HG02798 (cell line): Measurements from ENCODE around the gene PTPRE.

Source experiments
- ATAC-seq: cut with Tn5 transposase; IDR thresholded peaks from one replicate; pipeline ENCODE4 v1.9.1; 2021; ENCODE audit warnings: mild to moderate bottlenecking; ENCODE audit not compliant: unreplicated experiment, poor library complexity

PTPRE gene

DNA sequence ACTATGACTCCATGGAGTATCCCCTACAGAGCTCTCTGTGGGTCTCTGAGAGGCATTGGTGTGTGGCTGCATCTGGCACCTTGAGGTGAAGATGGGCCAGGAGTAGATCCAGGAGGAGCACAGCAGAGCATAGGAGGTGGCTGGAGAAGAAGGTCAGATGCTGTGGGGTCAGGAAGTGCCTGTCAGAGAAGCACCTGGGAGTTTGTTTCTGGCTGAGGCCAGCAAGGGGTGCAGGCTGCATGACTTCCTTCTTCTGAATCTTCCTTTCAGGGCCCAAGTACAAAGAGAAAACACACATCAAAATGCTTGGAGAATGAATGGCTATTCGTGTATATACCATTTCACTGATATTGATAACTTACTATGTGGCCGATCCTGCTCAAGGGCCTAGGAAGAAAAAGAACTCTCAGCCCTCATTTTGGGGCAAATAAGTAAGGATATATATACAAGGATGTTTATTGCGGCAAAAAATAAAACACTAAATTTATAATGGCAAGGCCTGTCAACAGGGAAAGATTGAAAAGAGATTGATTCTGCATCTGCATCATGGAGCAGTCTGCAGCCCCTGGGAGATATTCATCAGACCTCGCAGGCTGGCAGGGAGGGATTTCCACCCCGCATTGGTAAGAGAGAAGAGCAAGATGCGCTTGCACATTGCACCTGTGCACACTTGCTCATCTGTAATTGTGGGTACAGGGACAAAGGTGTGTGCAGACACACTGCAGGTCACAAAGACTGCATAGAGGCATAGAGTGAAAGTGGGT lies 39.2 kb downstream of the PTPRE start:
- no peak for ATAC-seq

DNA sequence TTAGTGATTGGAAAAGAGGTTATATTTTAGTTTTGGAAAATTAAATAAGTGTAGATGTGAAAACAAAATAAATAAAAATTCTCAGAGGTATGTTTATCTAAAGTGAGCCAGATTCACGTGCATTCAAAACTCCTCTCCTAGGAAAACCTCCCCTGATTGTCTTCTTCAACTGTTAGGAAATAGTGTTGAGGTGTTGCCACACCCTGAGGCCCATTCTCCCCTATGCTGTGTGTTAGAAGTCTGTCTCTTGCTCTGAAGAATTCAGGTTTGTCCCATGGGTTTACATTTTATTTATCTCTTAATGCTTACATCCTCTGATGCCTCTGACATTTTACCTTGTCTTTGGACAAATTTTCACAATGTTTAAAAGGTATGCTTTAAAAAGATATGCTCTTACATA lies 40.3 kb downstream of the PTPRE start:
- ATAC-seq: no peak

DNA sequence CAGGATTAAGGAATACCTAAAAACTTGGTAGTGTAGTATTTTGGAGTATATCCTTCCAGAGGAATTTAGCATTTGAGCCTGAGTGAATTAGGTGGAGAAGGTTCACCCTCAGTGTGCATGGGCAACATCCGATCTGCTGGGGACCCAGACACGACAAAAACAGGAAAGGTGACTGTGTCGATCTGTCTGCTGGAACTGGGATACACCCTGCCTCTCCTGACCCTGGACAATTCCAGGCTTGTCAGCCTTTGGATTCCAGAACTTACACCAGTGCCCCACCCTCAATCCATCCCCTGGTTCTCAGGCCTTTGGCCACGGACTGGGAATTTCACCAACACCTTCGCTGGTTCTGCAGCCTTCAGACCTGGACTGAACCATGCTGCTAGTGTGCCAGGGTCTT lies 41.9 kb downstream of the PTPRE start:
- ATAC-seq: no peak

- ATAC-seq: no peak
Measured at GRCh38 chr10:127949831-127950230, 42.9 kb downstream of the PTPRE start.

DNA sequence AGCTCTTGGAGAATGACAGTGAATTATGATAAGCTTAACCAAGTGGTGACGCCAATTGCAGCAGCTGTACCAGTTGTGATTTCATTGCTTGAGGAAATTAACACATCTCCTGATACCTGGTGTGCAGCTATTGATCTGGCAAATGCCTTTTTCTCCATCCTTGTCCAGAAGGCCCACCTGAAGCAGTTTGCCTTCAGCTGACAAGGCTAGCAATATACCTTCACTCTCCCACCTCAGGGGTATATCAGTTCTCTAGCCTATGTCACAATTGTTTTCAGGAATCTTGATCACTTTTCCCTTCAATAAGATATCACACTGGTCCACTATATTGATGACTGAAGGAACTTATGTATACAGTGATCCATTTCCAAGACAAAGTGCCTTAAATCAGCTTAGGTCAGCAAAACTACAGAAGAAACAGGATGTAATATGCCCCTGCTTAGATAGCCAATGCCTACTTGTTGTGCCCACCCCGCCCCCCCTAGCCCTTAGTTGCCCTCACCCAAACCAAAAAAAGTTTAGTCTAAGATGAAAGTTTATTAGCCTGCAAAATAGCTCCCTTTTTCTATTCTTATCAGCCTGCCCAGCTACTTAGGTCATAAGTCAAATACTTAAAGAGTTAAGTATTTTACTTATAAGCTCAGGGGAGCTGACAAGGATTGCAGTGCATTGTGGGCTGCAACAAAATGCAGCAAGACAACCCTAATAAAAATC lies 45.1 kb downstream of the PTPRE start:
- no peak for ATAC-seq

- ATAC-seq: no peak
Measured at GRCh38 chr10:127952575-127952869, 45.6 kb downstream of the PTPRE start.

- ATAC-seq: no peak
Measured at GRCh38 chr10:127952918-127953317, 46.0 kb downstream of the PTPRE start.

DNA sequence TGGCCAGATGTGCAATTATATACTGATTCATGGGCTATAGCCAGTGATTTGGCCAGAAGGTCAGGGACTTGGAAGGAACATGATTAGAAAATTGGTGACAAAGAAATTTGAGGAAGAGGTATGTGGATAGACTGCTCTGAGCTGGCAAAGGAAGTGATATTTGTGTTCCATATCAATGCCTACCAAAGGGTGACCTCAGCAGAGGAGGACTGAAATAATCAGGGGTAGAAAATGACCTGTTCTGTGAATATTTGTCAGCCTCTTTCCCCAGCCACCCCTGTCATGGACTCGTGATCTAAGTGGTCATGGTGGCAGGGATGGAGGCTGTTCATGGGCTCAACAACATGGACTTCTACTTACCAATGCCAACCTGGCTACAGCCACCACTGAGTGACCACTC lies 47.0 kb downstream of the PTPRE start:
- no peak for ATAC-seq

DNA sequence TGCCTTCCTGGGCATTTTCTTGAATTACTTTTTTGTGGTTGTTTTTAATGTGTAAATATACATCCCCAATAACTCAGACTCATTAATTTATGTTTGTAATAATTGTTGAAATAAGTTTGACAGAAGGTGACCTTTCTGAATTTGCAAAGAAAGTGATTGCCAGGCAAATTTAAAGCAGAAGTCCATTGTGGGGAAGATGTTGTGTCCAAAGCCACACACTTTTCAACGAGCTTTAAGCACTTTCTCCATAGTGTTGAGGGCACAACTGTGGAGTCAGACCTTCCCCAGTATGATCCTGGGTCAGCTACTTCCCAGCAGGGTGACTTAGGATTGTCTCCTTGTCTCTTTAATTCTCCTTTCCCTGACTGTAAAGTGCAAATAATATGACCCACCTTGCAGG lies 52.5 kb downstream of the PTPRE start:
- no peak for ATAC-seq

DNA sequence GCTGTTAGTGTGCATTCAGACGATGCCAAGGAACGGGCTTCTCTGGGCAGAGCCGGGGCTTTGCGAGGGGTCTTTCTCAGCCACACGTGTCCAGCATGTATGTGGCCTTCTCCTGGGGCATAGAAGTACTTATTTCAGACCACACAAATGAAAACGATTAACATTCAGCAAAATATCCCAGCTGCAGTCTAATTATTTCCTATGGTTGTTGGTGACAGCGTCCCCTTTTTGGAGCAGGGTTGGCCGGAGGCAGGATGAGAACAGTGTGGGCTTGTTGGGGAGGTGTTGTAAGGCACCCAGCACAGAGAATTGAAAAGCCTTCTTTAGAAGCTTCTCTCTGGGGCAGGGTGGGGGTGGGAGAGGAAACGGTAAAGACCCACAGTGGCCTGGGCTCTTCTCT lies 54.2 kb downstream of the PTPRE start:
- ATAC-seq: no peak

DNA sequence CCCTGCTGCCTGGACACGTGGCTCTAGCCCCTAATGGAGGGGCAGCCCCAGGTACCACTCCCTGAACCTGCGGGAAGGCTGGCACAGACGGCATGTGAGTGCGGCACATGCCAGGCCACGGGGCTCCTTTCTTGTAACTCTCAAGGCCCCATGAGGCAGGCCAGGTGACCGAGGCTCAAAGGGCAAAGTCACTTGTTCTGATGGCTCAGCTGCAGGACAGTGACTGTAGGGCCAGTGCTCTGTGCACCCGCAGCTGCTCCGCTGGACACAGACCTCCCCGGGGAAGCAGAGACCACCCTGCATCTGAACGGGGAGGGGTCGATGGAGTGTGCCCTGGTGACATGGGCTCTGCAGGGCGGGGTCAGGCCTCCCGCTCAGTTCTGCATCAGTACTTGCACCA lies 55.3 kb downstream of the PTPRE start:
- ATAC-seq: no peak

DNA sequence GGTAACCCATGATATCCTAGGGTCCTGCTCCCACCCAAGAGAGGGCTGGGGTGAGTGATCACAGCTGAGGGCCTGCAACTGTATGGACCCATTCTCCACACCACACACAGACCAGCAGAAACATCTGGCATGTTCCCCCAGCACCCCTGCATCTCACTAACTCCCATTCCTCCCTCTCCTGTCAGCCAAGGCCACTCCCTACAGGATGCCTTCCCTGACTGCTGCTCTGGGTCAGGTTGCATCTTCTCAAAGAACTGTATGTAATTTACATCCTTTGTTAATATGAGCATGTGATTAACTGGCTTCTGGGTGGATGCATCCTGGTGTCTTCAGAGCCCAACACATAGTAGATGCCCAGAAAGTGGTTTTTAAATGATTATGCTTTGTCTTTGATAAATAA lies 56.2 kb downstream of the PTPRE start:
- ATAC-seq: no peak

DNA sequence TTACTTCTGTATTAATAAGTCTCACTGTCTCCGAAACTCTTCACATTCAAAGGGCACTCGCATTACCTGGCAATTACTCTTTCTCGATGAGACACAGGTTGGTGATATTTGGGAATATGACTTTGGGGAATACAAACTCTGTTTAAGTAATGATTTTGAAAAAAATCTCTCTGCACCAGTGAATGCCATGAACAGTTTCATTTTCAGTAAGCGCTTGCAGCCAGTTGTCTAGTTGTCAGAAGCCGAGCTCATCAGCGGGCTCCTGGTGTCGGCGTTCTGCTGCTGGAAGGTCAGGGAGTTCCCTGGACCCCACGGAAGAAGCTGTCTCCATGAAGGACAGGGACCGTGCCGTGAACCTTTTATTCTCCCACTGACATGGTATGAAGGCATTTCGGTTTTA lies 57.7 kb downstream of the PTPRE start:
- ATAC-seq: no peak

- ATAC-seq: no peak
Measured at GRCh38 chr10:127966875-127967274, 60.0 kb downstream of the PTPRE start.

GRCh38 chr10:127968027-127968441 lies 61.1 kb downstream of the PTPRE start:
- ATAC-seq: no peak

DNA sequence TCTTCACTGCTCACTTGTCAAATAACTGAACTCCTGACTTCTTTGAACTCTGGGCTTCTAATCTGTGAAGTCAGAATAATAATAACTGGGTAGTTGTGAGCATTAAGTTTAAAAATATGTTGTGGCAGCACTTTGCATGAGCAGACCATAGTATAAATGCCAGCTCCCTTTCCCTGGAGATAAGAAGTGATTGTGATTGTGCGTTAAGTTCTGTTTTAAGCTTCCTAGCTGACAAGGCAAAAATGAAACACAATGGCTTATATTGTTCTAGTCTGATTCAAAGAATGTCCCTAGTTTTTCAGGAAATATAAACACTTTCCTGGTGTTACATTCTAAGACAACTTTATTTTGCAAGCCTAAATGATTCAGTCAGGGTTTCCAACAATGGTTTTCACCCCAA lies 61.8 kb downstream of the PTPRE start:
- no peak for ATAC-seq

- ATAC-seq: no peak
Measured at GRCh38 chr10:127971101-127971946, 64.4 kb downstream of the PTPRE start.

- ATAC-seq: no peak
Measured at GRCh38 chr10:127971963-127972615, 65.2 kb downstream of the PTPRE start.

GRCh38 chr10:127972751-127973357 lies 66.0 kb downstream of the PTPRE start:
- no peak for ATAC-seq

- no peak for ATAC-seq
Measured at GRCh38 chr10:127973791-127974311, 66.9 kb downstream of the PTPRE start.
